Activated T-helper 2 cell treated with anti-CD3 and anti-CD28 coated beads, Interferon-gamma antibody, Interleukin-2, Interleukin-4, amounts not matched to agents 10 μg/mL and 5 μg/mL and 100 μg/mL, durations not matched to agents 14 hours and 24 hours and 36 hours (primary cell): ENCODE results near the gene NDST1. TPM values are rescaled to one million over a fixed set of nuclear protein-coding genes. Genes with fewer than 3 reads are reported as not detected.

Experiments
- DNase-seq: peaks from one replicate; pipeline ENCODE4 v3.0.0; 2021; ENCODE audit warnings: low spot score
- H3K27ac Mint-ChIP-seq: one replicate; pipeline ENCODE4 v1.8.0; 2021; ENCODE audit warnings: mixed read lengths
- H3K27me3 Mint-ChIP-seq: one replicate; pipeline ENCODE4 v1.8.0; 2021; ENCODE audit warnings: low read depth, mixed read lengths
- H3K36me3 Mint-ChIP-seq: one replicate; pipeline ENCODE4 v1.8.0; 2021; ENCODE audit warnings: low read depth, mixed read lengths
- H3K4me1 Mint-ChIP-seq: one replicate; pipeline ENCODE4 v1.8.0; 2021; ENCODE audit warnings: low read depth, mixed read lengths
- H3K4me3 Mint-ChIP-seq: one replicate; pipeline ENCODE4 v1.8.0; 2021; ENCODE audit warnings: low read depth, mild to moderate bottlenecking, moderate library complexity, mixed read lengths
- H3K9me3 Mint-ChIP-seq: one replicate; pipeline ENCODE4 v1.8.0; 2021; ENCODE audit warnings: mixed read lengths
- intact Hi-C: fragments of 100-400 bp; cut with micrococcal nuclease; formaldehyde crosslinking; loops from one replicate; pipeline ENCODE4 v1.15.1; 2023
- total RNA-seq: library from RNA; stranded (reverse); gene quantifications from 2 replicates; pipeline ENCODE4 v1.2.3, GENCODE V29; 2022

NDST1 gene
- total RNA-seq, 1 donor from 2014 or later, result 3.0 TPM

- H3K4me1 Mint-ChIP-seq, result peaks cover 2% of the 10 kb centered on the region
- H3K36me3 Mint-ChIP-seq, result no peaks in the 10 kb centered on the region
- H3K27me3 Mint-ChIP-seq, result peaks cover 12% of the 10 kb centered on the region
- no peaks in the 10 kb centered on the region for H3K9me3 Mint-ChIP-seq
- H3K4me3 Mint-ChIP-seq, result no peak overlapping the region
- H3K27ac Mint-ChIP-seq, result no peak overlapping the region
- intact Hi-C loops, result no loop called here
- no peak for DNase-seq
These were observed 25.9 kb upstream of the NDST1 start for GRCh38 chr5:150481972-150482406.

- no peaks in the 10 kb centered on the region for H3K9me3 Mint-ChIP-seq
- H3K4me3 Mint-ChIP-seq, result peak overlapping the region; percentile 66
- H3K36me3 Mint-ChIP-seq, result no peaks in the 10 kb centered on the region
- H3K27me3 Mint-ChIP-seq, result peaks cover 15% of the 10 kb centered on the region
- peaks cover 6% of the 10 kb centered on the region for H3K4me1 Mint-ChIP-seq
- no peak for DNase-seq
- H3K27ac Mint-ChIP-seq, result peak overlapping the region; percentile 9
- intact Hi-C loops, result no loop called here
These were observed 22.8 kb upstream of the NDST1 start for GRCh38 chr5:150484964-150485692.

GRCh38 chr5:150485693-150486401 is 22.1 kb upstream of the NDST1 start:
- peak; percentile 11 for DNase-seq
- Mint-ChIP-seq H3K27me3 (peaks cover 15% of the 10 kb centered on the region), H3K27ac (no peak overlapping the region), H3K36me3 (no peaks in the 10 kb centered on the region), H3K4me1 (peaks cover 6% of the 10 kb centered on the region), H3K4me3 (no peak overlapping the region), H3K9me3 (no peaks in the 10 kb centered on the region)
- intact Hi-C loops, result no loop called here

GRCh38 chr5:150486402-150487198 is 21.3 kb upstream of the NDST1 start:
- H3K9me3 Mint-ChIP-seq, result no peaks in the 10 kb centered on the region
- no peaks in the 10 kb centered on the region for H3K36me3 Mint-ChIP-seq
- H3K27ac Mint-ChIP-seq, result no peak overlapping the region
- intact Hi-C loops, result no loop called here
- peak; percentile 34 for DNase-seq
- peaks cover 6% of the 10 kb centered on the region for H3K4me1 Mint-ChIP-seq
- H3K27me3 Mint-ChIP-seq, result peaks cover 15% of the 10 kb centered on the region
- peak overlapping the region; percentile 59 for H3K4me3 Mint-ChIP-seq

- Mint-ChIP-seq H3K27ac (no peak overlapping the region), H3K4me3 (peak overlapping the region; percentile 66), H3K9me3 (no peaks in the 10 kb centered on the region), H3K36me3 (no peaks in the 10 kb centered on the region), H3K27me3 (peaks cover 15% of the 10 kb centered on the region), H3K4me1 (peaks cover 6% of the 10 kb centered on the region)
- intact Hi-C loops, result no loop called here
- no peak for DNase-seq
These were observed 20.5 kb upstream of the NDST1 start for GRCh38 chr5:150487199-150488061.

- intact Hi-C loops, result no loop called here
- Mint-ChIP-seq H3K9me3 (no peaks in the 10 kb centered on the region), H3K36me3 (no peaks in the 10 kb centered on the region), H3K27me3 (peaks cover 12% of the 10 kb centered on the region), H3K4me3 (no peak overlapping the region), H3K4me1 (peaks cover 6% of the 10 kb centered on the region), H3K27ac (no peak overlapping the region)
- no peak for DNase-seq
These were observed 19.2 kb upstream of the NDST1 start for GRCh38 chr5:150488519-150489359.

- H3K27me3 Mint-ChIP-seq, result peaks cover 12% of the 10 kb centered on the region
- H3K4me3 Mint-ChIP-seq, result no peak overlapping the region
- intact Hi-C loops, result no loop called here
- H3K9me3 Mint-ChIP-seq, result no peaks in the 10 kb centered on the region
- DNase-seq, result no peak
- peaks cover 6% of the 10 kb centered on the region for H3K4me1 Mint-ChIP-seq
- no peaks in the 10 kb centered on the region for H3K36me3 Mint-ChIP-seq
- no peak overlapping the region for H3K27ac Mint-ChIP-seq
These were observed 18.3 kb upstream of the NDST1 start for GRCh38 chr5:150489360-150490295.

- H3K4me3 Mint-ChIP-seq, result no peak overlapping the region
- no peak for DNase-seq
- intact Hi-C loops, result no loop called here
- H3K4me1 Mint-ChIP-seq, result peaks cover 4% of the 10 kb centered on the region
- no peaks in the 10 kb centered on the region for H3K9me3 Mint-ChIP-seq
- peaks cover 8% of the 10 kb centered on the region for H3K27me3 Mint-ChIP-seq
- H3K36me3 Mint-ChIP-seq, result no peaks in the 10 kb centered on the region
- H3K27ac Mint-ChIP-seq, result no peak overlapping the region
These were observed 17.6 kb upstream of the NDST1 start for GRCh38 chr5:150490296-150490669.

- DNase-seq, result no peak
- peaks cover 4% of the 10 kb centered on the region for H3K4me1 Mint-ChIP-seq
- no peaks in the 10 kb centered on the region for H3K36me3 Mint-ChIP-seq
- intact Hi-C loops, result no loop called here
- H3K4me3 Mint-ChIP-seq, result no peak overlapping the region
- H3K27me3 Mint-ChIP-seq, result peaks cover 8% of the 10 kb centered on the region
- no peak overlapping the region for H3K27ac Mint-ChIP-seq
- no peaks in the 10 kb centered on the region for H3K9me3 Mint-ChIP-seq
These were observed 17.2 kb upstream of the NDST1 start for GRCh38 chr5:150490754-150491153.

GRCh38 chr5:150491876-150492275 is 16.1 kb upstream of the NDST1 start:
- DNase-seq, result no peak
- Mint-ChIP-seq H3K4me1 (peaks cover 4% of the 10 kb centered on the region), H3K27ac (no peak overlapping the region), H3K4me3 (no peak overlapping the region), H3K36me3 (no peaks in the 10 kb centered on the region), H3K9me3 (no peaks in the 10 kb centered on the region), H3K27me3 (peaks cover 8% of the 10 kb centered on the region)
- intact Hi-C loops, result no loop called here

GRCh38 chr5:150492621-150493020 is 15.3 kb upstream of the NDST1 start:
- Mint-ChIP-seq H3K9me3 (no peaks in the 10 kb centered on the region), H3K27me3 (peaks cover 1% of the 10 kb centered on the region), H3K27ac (no peak overlapping the region), H3K4me3 (no peak overlapping the region), H3K36me3 (no peaks in the 10 kb centered on the region), H3K4me1 (peaks cover 1% of the 10 kb centered on the region)
- no peak for DNase-seq
- intact Hi-C loops, result no loop called here
